ENCODE measurements around the gene SARM1. TPM values are rescaled to one million over a fixed set of nuclear protein-coding genes. Genes with fewer than 3 reads are reported as not detected.

The SARM1 gene
- total RNA-seq, 1 donor from 2014 or later: 2.4 TPM

DNA sequence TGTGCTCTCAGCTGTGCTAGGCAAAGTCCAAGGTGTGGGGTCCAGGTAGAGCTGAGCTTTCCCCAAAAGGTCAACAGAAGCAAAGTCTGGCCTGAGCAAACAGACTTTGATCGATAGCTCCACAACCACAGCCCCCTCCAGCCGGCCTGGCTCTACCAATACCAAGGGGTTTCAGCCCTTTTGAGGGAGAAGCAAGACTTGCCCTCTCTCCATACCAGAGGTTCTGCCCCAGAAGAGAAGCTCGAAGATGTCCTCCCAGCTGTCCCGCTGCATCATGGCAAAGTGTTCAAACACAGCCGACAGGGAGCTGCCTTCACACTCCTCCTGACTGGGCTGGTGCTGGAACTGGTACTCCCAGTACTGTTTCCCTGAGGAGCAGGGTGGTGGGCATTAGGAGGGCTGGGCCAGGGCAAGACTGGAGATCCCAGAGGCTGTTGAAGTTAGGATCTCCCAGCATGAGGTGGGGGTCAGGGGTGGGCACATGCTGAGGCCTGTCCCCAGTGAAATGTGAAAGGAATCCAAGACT lies 3.1 kb upstream of the SARM1 start:
- DNase-seq (ENCODE audit: low read depth in 2 of 2): no peak

DNA sequence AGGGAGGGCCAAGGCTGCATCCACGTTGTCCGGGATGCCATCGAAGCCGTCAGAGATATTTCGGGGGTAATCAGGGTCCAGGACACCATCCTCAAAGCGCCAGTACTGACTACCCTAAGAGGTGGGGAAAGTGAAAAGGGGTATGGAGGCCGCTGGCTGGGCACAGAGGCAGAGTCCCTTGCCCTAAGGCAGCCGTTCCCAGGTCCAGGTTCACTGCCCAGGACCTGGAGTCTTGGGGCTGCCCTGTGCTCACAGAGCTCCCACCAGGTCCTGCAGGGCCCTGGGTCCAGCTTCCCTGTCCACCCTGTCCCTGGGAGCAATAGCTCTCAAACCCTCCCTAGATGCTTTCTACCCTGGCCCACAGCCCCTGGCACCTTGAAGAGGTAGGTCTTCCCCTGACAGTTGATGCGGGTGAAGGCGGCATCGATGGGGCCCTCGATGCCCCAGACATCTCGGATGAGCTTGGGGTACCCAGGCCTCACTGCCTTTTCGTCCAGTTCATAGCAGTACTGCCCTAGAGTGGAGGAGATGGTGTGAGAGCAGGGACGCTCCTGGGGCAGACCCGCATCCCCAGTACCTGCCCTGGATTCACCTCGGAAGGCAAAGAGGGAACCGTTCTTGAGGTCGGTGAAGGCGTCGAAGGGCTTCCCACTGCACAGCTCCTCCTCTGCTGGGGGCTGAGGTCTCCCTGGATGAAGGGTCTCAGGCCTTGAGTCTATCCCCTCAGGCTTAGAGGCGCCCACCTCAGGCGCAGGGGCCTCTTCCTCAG lies 2.4 kb upstream of the SARM1 start:
- DNase-seq (ENCODE audit: low read depth in 2 of 2): no peak

DNA sequence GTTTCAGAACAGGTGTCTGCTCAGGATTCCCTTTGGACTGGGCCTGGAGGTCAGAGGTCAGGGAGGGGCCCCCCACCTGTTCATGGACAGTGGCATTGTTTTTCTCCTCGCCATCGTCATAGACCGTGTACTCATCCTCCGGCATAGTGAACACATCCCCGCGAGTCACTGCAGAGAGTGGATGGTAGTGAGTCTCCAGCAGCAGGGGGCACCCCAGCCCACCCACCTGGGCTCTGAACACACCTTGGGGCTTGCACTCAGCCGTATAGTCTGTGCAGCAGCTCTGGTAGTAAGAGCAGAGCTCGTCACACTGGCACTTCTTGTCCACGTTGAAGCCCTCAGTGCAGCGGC lies 1.8 kb upstream of the SARM1 start:
- no peak for DNase-seq (ENCODE audit: low read depth in 2 of 2)

DNA sequence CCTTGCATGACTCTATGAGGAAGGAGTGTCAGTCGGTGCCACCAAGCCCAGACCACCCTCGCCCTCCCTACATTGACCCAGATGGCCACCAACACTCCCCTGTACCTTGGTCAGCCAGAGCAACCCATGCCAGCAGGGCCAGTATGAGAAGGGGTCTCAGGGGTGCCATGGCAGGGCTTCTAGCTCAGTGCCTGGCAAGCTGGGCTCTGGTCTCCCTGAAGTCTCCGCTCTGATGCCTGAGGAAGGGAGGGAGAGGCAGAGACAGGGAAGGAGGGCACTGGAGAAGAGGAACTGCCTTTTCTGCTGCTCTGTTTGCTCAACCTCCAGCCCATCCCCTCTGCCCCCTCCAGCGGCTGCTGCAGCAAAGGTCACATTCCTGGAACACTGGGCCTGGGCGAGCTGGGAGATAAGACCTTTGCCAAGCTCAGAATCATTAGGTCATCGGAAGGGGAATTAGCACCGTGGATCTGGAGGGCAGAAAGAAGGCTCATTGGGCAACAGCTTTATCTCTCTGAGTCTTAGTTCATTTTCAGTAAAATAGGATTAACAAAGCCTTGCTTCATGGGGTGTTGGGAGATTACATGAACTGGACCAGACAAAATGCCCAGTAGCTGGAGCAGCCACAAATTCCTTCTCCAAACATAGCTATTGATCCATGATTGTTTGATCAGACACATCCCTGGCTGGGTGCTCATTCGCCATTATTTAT lies 1.3 kb upstream of the SARM1 start, which contains the start of gene VTN:
VTN (minus strand) TSS at position 273 of the 709 bp plus-strand sequence; CDS start at position 169, 104 bp downstream.
- DNase-seq (ENCODE audit: low read depth in 2 of 2): peak in 1 of 2 donors; percentile 25

DNA sequence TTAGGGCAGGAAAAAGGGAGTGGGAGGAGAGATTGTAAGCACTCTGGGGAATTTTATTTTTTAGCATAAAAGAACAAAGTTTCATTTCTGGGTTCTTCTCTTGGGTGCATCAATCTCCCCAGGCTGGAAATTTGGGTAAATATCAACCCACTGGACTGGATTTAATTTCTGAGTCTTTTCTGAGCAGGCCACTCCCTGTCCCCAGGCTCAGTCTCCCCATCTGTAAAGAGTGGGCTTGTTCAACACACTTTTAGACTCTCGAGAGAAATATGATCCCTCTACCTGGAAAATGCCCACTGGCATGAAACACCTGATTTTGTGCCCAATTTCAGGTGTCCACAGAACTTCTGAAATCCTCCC lies 770 bp upstream of the SARM1 start:
- DNase-seq (ENCODE audit: low read depth in 2 of 2): no peak

DNA sequence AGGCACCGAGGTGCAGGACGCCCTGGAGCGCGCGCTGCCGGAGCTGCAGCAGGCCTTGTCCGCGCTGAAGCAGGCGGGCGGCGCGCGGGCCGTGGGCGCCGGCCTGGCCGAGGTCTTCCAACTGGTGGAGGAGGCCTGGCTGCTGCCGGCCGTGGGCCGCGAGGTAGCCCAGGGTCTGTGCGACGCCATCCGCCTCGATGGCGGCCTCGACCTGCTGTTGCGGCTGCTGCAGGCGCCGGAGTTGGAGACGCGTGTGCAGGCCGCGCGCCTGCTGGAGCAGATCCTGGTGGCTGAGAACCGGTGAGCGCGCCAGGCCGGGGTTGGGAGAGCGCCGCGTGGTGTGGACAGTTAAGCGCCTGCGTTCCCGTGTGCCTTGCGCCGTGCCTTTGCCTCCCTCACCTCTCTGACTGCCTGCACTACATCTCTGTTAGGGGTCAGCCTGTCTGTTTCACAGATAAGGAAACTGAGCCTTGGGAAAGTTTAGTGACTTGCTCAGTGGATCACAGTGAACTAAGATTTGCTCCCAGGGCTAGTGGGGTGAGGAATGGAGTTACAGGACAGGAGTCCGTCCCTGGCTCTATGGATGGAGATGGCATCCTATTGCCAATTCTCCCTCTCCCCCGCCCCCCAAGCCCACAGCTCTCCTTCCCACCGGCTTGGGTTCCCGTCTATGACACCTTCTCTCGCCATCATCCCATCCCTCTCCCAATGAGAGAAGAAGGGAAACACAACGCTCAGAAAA lies 880 bp downstream of the SARM1 start:
- DNase-seq (ENCODE audit: low read depth in 2 of 2): peak; percentile 27 to 56

DNA sequence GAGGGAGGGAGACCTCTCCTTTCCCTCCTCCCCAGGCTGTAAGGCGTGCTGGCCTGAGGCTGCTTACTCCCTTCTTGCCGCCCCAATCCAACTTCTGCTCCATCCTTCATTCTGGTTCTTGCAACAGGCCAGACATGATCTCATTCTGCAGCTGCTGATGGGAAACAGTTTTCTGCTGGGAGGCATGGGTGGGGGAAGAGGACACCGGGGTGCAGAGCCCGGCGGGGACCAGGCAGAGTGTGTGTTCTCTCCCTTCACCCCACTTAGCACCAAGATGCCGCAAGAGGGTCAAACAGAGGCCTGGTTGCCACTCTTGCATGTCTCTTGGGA lies 1.4 kb downstream of the SARM1 start:
- no peak for DNase-seq (ENCODE audit: low read depth in 2 of 2)

- peak in 1 of 2 donors; percentile 34 for DNase-seq (ENCODE audit: low read depth in 2 of 2)
Observed at GRCh38 chr17:28379814-28380801, 8.6 kb downstream of the SARM1 start.

- DNase-seq (ENCODE audit: low read depth in 2 of 2): peak; percentile 27 to 42
Observed at GRCh38 chr17:28381141-28381825, 9.8 kb downstream of the SARM1 start.

GRCh38 chr17:28384281-28385036 lies 13.0 kb downstream of the SARM1 start:
- DNase-seq (ENCODE audit: low read depth in 2 of 2): peak; percentile 9 to 30

DNA sequence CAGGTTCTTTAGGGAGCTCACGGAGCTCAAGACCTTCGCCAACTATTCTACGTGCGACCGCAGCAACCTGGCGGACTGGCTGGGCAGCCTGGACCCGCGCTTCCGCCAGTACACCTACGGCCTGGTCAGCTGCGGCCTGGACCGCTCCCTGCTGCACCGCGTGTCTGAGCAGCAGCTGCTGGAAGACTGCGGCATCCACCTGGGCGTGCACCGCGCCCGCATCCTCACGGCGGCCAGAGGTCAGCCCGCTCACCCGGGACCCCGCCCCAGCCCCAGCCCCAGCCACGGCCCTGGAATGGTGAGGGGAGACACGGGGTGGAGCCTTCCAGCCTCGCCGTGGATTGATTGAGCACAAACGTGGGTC lies 13.5 kb downstream of the SARM1 start:
- no peak for DNase-seq (ENCODE audit: low read depth in 2 of 2)

GRCh38 chr17:28385406-28385805 lies 13.9 kb downstream of the SARM1 start:
- no peak for DNase-seq (ENCODE audit: low read depth in 2 of 2)

- DNase-seq (ENCODE audit: low read depth in 2 of 2): no peak
Observed at GRCh38 chr17:28386391-28386790, 14.9 kb downstream of the SARM1 start.

GRCh38 chr17:28388106-28388505 lies 16.6 kb downstream of the SARM1 start:
- DNase-seq (ENCODE audit: low read depth in 2 of 2): no peak

DNA sequence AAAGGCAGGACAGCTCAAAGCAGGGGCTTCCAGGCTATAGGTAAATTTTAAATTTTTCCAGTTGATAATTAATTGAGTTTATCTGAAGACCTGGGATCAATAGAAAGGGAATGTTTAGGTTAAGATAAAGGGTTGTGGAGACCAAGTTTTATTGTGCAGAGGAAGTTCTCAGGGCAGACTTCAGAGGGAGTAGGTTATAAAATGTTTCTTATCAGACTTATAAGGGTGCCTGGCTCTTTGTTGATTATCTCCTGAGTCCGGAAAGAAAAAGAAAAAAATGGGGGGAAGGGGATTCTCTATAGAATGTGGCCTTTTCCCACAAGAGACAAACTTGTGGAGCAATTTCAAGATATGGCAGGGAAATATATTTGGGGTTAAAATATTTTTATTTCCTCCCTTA lies 18.6 kb downstream of the SARM1 start:
- no peak for DNase-seq (ENCODE audit: low read depth in 2 of 2)

DNA sequence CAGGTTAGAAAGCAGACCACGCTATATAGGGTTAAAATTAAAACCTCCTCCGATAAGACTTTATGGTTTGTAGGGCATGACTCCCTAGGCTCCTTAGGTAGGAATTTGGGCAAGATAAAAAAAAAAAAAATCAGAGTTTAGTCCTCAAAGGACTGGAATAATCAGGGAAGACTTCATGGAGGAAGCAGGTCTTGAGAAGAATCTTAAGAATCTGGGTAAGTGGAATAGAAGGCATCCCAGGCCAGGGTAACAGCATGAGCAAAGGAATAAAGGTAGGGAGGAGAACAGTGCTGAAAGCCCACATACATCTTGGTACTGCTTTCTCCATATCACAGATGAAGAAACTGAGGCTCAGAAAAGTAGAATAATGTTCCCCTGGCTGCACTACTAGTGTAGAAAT lies 19.1 kb downstream of the SARM1 start:
- DNase-seq (ENCODE audit: low read depth in 2 of 2): no peak

GRCh38 chr17:28390984-28391383 lies 19.5 kb downstream of the SARM1 start:
- no peak for DNase-seq (ENCODE audit: low read depth in 2 of 2)

GRCh38 chr17:28391401-28391800 lies 19.9 kb downstream of the SARM1 start:
- DNase-seq (ENCODE audit: low read depth in 2 of 2): no peak

DNA sequence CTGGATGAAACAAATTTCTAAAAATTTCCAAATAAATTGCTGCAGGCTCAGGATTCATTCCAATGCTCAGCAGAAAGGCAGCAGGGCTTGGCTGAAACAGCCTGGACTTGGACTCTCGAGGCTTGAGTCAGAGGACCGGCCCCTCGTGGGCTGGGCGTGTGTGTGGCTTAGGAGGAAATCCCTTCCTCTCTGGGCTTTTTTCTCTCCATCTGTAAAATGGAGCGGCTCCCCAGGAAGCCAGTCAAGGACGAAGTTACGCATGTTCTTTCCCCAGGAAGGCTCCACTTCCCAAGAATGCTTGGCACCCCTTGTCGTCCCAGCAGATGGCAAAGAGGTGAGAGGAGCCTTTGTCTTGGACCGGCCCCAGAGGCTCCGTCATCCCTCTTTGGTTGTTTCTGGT lies 21.0 kb downstream of the SARM1 start:
- DNase-seq (ENCODE audit: low read depth in 2 of 2): peak in 1 of 2 donors; percentile 20
